ENCODE data around the gene SORCS2. TPM values are rescaled to one million over a fixed set of nuclear protein-coding genes. Genes with fewer than 3 reads are reported as not detected.

Gene SORCS2
- total RNA-seq, 1 donor from 2014 or later, result 2.8 TPM

DNA sequence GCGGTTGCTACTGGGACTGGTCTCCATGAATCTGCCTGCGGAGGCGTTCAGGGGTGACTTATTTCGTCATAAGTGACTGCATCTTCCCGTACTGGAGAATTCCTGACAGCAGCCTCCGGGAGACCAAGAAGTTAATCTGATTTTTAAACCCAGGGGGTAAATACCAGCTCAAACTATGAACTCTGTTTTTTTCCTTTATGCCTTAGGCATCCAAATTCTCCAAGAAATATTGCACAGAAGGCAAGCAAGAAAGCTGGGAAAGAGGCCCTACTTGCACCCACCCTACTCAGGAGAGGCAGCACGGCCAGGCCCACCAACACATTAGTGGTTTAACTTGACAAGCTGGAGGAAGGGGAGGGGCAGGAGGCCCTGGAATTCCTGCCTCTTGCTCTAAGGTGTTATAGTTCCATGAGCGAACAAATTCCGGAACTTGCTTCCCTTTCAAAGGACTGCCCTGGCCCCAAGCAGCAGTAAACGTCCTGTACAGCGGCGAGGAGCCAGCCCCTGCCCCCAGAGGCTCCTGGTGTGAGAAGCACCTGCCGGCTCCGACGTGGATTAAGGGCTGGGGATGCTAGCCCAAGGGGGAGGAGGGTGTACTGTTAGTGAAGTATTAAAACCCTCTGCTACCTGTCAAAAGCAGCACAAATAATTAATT, 570.2 kb downstream of the SORCS2 start:
- DNase-seq (ENCODE audit: low read depth), result no peak

DNA sequence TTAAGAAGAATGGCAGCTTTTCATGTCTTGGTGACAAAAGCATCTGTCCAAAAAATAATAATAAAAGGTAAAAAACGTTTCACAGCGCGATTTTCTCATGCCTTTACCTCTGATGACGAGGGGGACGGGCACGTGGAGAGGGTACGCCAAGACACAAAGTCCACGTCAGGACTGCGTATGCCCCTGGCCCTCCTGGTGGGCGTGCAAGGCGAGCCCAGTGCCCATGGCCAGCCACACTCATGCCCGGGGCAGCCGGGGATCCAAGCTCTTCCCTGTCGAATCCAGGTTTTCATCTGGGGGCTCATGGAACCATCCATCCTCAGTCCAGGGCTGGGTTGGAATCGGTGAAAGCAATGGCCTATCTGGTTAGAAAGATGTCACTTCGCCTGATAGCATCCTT, 570.8 kb downstream of the SORCS2 start:
- no peak for DNase-seq (ENCODE audit: low read depth)

DNA sequence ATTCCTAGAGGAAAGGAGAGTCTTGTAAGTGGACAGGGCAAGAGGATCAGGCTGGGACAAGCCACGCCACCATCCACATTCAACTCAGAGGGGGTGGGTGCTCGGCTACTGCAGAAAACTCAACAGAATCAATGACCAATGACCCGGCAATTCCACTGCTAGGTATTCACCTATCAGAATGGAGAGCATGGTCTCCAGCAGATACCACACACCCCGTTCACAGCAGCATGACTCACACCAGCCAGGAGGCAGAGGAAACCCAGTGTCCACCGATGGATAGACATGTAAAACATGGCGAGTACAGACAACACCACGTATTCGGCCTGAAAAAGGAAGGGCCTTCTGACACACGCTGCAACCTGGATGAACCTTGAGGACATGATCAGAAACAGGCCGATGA, 571.5 kb downstream of the SORCS2 start:
- DNase-seq (ENCODE audit: low read depth), result peak; percentile 23

DNA sequence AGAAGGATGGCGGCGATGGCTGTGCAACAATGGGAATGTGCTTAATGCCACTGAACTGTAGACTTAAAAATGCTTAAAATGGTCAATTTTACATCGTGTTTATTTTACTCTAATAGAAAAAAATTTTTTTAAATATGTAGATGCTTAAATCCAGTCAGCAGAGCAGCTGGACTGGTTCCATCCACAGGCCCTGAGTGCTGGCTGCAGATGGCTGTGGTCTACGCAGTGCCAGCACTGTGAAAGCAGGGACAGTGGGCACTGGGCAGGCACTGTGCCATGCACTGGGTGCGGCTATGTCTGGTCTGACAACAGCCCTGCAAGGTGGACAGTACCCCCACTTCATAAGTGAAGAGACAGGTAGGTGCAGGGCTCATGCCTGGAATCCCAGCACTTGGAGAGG, 572.1 kb downstream of the SORCS2 start:
- no peak for DNase-seq (ENCODE audit: low read depth)

DNA sequence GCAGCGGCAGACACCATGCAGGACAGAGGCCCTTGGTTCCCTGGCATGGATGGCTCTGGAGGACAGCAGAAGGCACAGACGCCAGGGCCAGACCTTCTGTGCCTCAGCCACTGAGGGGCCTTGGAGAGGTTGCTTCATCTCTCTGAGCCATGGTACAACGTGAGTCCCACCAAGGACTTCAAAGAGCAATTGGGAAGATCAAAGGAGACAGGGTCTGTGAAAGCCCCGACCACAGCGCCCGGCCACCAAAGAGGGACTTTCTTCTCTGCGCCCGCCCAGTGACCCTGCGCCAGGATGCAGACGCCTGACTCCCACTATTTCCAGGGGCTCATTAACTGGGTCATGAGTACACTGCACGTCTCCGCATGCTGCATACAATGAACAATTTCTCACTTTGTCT, 573.3 kb downstream of the SORCS2 start:
- DNase-seq (ENCODE audit: low read depth), result no peak

DNA sequence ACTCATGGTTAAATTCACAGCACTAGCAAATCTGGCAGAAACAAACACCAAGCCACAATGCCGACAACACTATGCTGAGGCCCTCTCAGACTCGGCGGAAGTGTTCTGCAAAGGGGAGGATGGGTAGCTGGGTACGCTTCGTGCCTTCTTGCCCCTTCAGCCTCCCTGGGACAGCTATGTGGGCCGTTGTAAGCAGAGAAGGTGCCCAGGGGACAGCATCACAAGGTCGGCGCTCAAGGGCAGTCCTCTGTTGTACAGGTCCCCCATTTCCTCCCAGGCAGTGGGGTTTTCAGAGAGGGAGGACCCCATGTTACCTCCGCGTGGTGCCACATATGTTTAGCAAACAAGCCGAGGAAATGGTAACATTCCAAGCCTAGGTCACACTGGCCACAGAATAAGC, 573.7 kb downstream of the SORCS2 start:
- DNase-seq (ENCODE audit: low read depth), result no peak

DNA sequence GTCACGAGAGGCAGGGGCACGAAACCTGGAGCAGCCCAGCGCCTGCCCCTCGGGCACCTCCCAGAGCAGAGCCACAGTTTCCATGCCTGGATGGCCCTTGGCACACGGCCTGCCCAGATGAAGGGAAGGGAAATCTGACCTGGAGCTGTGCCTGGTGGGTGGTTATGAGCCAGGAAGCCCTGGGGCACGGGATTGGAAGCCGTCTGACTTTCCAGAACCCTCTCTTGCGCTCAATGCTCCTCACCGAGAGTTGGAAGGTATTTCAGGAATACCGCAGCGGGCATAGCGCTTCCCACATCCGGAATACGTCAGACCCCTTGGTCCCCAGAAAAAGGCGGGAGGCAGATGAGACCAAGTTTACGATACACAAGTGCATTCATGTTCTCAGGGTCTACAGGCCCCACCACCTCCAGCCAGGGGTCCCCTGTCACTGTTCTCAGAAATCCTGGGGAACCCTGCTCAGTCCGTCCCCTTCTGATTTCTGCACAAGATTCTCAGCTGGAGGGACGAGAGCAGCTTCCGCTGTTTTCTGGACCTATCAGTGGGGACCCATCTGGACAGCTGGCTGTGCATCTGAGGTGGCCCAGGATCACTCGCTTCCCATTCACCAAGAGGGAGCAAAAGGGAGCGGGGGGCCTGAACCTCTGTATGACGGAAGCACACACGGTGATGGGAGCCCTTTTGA, 574.5 kb downstream of the SORCS2 start:
- DNase-seq (ENCODE audit: low read depth), result no peak

DNA sequence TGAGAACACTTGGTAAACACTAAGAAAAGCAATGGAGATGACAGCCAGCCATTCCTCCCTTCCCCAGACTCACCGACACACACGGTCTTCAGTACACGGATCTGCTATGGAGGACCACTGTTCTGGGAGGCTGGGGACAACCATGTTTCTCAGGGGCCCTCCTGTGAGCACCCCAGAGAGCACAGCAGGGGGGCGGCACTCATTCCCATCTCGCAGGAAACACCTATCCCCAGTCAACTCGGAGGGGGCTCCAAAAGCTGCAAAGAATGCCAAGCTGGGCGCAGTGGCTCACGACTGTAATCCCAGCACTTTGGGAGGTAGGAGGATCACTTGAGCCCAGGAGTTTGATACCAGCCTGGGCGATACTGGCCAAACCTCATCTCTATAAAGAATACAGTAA, 575.2 kb downstream of the SORCS2 start:
- no peak for DNase-seq (ENCODE audit: low read depth)

DNA sequence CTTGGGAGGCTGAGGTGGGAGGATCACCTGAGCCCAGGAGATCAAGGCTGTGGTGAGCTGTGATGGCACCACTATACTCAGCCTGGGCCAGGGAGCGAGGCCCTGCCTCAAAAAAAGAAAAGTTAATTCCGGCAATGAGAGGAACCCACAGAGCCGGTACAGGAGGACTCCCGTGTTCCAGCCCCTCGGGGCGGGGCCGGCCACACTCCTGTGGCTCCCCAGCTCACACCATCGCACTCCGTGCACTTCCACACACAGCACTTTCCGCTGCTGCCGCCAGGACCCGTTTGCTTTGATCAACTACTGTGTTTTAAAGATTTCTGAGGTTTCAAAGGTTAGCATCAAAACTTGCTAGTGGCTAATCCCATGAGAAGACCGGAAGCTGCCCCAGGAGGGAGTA, 575.6 kb downstream of the SORCS2 start:
- DNase-seq (ENCODE audit: low read depth), result no peak

DNA sequence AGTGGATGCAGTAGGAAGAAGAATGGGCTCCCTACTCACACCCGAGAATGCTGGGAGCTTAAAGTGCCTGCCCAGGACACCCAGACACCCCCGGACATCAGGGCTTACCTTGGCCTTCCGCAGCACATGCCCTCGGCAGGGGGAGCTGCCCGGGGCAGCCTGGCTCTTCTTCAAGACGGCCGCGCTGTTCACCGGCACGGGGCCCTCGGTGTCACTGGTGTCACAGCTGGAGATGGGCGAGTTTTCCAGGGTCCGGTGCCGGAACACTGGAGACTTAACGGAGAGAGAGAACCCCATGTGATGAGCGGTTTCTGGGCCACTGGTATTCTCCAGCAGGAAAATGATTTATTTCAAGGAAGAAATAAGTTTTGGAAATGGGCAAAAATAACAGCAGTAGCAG, 576.4 kb downstream of the SORCS2 start:
- DNase-seq (ENCODE audit: low read depth), result no peak

DNA sequence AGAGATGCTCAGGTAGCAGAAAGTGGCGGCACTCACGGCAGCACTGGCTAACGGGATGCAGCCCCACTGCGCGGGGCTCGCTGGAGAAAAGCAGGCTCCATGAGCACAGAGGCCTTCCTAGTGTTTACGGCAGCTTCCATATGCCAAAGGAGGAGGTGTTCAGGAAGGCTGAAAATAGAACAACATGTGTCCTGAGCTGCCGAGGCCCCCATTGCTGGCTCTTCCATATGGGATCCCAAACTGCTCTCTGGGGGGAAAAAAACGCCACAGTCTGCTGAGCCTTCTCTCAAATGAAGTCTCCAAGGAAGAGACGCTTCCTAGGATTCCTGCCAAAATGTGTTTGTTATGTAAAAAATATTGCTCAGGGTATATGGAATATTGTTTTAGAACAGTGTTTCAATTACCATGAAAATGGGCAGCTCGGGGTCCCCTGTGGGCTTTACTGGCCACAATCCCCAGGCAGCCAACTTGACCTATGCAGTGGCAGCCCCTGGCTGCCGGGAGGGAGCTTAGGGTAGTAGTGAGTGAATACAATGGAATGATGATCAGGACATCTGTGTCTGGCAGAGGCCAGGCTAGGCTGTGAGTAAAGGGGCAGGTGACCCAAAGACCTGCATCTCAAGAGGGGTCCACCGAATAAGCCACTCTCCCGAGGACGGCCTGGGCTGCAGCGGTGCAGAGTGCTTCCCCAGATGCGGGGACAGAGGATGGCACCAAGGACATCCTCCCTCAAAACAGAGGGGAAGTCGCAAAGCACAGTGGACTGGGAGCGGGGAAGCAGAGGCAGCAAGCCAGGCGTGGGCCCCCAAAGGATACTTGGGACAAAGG, 577.3 kb downstream of the SORCS2 start:
- DNase-seq (ENCODE audit: low read depth), result no peak

DNA sequence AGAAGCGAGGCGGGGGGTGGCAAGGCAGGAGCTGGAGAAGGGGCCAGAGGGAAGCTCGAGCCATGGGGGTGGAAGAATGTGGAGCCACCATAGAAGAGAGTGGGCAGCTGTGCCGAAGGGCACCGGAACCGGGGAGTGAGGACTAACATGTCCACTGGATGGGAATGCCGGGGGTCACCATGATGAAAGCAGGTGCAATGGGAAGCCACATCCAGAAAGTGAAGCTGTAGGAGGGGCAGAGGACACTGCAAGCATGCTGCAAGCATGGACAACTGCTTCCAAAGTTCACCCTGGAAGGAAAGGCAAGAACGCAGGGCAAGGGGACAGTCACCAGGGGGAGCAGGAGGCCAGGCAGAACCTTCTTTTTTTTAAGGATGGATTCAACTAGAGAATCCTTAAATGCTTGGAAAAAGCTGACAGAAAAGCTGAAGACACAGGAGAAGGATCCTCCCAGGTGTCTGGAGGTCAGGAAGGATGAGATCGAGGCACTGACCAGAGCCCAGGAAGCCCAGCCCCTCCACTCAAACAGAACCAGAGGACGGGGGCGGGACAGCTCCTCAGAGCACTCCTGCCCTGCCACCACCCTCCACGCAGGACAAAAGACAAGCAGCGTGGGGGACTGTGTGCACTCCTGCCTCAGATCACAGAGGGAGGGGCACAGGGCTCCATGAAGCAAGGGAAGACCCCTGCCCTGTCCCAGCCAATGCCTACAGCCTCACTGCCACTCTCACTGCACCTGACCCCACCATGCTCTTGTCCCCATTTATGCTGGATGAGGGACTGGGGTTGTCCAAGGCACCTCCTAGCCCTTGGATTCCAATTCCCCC, 578.1 kb downstream of the SORCS2 start:
- DNase-seq (ENCODE audit: low read depth), result peak; percentile 31

DNA sequence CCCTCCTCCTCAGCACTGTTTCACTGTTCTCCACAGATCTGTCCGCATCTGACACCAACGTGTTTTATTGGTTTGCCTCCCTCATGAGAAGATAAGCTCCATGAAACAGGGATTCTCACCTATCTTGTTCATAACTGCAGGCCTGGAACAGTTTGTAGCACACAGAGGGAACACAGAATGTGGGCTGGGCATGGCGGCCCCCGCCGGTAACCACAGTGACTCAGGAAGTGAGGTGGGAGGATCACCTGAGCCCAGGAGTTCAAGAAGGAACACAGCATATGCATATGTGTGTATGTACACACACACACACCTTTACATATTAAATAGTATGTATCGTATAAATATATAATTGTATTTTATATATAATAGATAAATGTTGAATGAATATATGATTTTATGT, 578.7 kb downstream of the SORCS2 start:
- DNase-seq (ENCODE audit: low read depth), result no peak

DNA sequence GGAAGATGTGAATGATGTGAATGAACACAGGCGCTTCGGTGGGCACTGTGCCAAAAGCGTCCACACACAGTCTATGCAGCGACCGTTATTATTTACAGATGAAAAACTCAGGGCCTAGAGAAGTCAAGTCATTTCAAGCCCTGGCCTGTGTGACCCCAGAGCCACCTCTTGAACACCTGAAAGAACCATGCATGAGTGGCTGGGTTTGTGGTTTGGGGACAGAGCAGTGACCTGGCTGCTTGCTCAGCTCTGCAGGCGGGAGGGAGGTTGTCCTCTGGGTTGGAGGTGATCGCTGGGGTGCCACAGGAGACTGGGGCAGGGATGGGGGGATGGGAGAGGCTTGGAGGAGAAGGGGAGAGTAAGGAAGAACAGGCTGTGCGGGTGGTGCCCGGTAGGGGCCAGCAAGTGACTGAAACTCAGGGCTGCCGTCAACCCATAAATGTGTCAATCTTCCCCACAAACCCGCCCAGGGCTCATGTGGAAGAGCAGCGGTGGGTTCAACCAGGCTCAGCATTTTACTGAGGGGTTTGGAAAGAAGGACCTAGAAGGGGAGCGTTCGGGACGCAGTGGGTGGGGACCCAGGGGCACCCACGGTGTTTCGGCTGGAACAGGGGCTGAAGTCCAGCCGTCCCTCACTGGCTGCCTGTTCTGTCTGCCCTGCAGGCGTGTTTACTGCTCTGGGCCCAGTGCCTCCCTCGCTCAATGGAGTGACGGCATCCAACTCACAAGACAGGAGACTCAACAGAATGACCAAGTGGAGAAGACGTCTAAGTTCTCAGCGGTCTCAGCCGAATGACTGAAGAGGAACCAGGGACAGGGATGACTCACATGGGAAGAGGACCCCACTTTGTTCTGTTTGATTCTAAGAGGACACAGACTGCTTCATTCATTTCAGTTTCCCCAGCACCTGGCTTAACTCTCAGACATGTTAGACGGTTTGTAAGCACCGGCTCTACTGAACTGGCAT, 579.5 kb downstream of the SORCS2 start:
- no peak for DNase-seq (ENCODE audit: low read depth)

DNA sequence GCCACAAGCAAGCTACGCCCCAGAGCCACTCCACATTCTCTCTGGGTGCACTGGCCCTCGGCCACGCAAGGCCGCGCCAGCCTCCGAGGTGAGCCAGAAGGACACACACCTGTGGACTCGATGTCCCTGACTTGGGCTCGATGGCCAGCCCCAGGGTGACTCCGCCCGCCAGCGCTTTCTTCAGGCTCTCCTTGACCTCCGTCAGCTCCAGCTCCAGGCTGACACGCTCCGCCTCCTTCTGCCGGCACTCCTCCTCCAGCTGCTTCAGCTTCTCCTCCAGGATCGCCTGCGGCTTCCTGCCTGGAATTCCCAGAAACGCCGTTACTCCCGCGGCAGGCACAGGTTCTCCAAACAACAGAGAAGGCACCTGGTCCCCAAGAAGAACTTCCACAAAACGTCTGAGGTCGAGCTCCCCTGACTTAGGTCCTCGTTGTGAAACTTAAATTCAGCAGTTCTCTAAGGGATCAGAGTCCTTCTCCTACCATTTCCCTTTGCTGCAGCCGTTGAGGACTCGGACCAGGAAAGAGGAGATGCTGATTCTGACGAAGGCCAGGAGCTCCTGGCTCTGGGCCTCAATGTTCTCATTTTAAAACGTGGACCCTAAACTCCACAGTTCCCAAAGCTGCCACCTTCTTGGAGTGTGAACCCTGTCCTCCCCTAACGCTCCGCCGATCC, 580.5 kb downstream of the SORCS2 start:
- no peak for DNase-seq (ENCODE audit: low read depth)

DNA sequence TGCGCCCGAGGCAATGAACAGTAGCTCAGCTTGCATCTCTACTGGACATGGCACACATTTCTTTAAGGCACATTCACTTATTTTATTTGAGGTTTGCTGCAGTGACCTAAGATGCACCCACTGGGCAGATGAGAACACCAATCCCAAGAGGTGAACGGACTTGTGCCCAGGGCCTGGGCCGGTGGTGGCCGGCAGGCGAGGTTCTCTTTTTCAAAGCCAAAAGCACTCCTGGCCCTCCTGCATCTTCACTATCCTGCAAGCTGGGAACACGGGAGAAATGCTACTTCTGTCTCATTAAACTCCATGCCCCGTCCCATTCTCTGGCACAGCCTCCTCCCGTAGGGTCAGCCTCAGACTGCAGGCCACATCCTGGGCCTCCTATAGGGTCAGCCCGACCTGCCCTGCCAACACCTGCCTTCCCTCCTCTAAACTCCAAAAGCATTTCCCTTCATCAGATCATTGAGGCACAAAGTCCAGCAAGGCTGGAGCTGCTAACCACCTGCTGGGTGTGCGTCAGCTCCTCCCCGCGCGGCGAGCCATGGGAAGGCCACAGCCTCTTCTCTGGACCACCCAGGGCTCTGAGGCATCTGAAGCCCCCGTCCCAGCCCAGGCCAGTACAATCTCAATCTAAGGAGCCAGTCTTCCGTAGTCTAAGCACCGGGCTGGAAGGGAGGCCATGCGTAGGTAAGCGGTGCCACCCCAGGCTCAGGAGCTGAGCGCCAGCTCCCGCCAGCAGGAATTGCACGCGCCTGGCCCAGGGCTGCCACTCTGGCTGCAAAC, 581.3 kb downstream of the SORCS2 start:
- no peak for DNase-seq (ENCODE audit: low read depth)

DNA sequence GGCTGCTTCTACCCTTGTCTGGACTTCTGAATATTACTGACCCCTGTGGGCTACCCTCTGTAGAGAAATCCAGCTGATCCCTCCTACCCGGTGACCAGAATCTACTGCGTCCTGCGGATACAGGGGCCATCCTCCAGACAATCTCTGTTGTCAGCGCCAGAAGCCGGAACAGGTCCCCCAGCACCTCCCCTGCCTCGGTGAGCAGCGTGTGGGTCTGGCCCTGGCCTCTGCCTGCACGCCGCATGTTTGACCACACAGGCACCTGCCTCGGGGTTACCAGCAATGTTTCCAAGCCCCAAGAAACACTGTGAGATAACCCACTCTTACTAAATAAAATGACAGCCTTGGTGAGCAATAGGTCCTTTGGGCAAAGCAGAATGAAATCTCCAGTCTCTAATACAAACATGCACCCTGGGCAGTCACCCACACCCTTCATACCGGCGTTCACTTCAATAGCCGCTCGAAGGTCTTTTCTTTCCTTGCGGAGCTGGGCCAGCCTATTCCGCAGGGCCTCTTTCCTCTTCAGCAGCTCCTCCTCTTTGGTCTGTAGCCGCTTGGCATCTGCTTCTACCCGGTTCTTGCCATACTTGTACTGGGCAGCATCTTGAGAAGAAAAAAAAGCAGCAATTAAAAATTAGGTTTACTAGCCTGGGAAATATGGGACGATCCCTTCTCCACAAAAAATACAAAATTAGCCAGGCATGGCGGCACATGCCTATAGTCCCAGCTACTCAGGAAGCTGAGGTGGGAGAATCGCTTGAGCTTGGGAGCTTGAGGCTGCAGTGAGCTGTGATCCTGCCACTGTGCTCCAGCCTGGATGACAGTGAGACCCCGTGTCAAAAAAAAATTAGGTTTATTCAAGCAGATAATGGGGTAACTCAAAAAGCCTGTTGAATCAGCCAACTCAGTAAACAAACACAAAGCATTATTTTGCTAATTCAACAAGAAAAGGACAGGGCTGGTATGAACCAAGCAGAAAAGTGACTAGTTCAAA, 582.3 kb downstream of the SORCS2 start:
- DNase-seq (ENCODE audit: low read depth), result no peak

DNA sequence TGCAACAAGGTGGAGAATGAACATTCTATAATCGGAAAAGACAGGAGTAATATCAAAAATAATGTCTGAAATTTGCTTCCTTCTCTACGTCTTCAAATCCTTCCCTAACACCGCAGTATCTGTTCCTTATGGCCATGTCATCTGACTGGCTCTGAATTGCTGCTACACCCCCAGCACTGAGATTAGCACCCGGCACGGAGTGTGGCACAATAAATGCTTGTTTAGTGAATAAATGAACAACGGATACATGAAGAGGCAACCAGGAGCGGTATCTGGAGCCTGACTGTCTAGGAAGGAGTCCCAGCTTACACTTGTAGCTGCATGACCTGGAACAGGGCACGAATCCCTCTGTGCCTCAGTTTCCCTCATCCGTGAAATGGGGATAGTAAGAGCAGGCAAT, 583.1 kb downstream of the SORCS2 start:
- DNase-seq (ENCODE audit: low read depth), result no peak

All from myocyte (in vitro differentiated cells).